ENCODE measurements around the gene GALNT1. TPM values are rescaled to one million over a fixed set of nuclear protein-coding genes. Genes with fewer than 3 reads are reported as not detected.

The GALNT1 gene
- total RNA-seq, 2 donors from 2014 or later: 27.0 to 37.2 TPM

DNA sequence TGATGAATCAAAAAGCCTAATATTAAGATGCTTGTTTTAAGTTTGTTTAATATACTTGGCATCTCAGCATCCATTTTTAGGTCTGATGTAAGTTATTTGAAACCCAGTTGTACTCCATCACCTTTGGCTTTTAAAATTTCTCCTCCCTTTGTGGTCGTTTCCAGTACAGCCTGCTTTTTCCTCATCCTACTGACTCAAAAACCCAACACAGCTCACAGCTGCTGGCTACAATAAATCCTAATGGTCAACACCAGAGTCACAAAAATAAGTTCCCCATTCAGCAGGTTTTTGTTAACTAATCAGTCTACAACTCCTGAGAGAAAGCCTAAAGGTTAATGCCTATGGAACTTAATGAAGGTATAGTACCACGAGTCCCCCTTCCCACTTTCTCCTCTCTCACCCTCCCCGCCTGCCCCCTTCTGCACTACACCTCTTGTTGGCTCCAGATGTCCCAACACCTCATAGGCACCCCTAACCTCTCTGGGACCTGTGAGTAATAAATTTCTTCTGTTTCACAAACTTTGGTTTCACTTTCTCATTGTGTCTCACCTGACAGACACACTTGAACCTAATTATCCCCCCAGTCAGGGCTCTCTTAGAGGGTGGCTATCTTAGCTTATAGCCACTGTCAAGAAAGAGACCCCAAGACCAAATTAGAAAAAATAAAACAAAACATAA is 148.6 kb downstream of the GALNT1 start:
- 43 to 57% methylated on average over 3 of the region's 3 CpGs for WGBS, 2 donors
- Histone ChIP-seq H3K27ac (no peak overlapping the region), H3K36me3 (replicated peaks in 1 of 2; ENCODE audit: insufficient read depth in 1 of 2, low read depth in 2 of 2) (no peaks in the 10 kb centered on the region), H3K4me3 (no peak overlapping the region), H3K27me3 (no peaks in the 10 kb centered on the region), H3K4me1 (no peaks in the 10 kb centered on the region), H3K9me3 (no peaks in the 10 kb centered on the region)
- no peak for DNase-seq
- ATAC-seq: no peak
- no peak for TF ChIP-seq POLR2A (IDR thresholded peaks at IDR 0.05)
- TF ChIP-seq, protein P1, sequence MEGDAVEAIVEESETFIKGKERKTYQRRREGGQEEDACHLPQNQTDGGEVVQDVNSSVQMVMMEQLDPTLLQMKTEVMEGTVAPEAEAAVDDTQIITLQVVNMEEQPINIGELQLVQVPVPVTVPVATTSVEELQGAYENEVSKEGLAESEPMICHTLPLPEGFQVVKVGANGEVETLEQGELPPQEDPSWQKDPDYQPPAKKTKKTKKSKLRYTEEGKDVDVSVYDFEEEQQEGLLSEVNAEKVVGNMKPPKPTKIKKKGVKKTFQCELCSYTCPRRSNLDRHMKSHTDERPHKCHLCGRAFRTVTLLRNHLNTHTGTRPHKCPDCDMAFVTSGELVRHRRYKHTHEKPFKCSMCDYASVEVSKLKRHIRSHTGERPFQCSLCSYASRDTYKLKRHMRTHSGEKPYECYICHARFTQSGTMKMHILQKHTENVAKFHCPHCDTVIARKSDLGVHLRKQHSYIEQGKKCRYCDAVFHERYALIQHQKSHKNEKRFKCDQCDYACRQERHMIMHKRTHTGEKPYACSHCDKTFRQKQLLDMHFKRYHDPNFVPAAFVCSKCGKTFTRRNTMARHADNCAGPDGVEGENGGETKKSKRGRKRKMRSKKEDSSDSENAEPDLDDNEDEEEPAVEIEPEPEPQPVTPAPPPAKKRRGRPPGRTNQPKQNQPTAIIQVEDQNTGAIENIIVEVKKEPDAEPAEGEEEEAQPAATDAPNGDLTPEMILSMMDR (IDR thresholded peaks at IDR 0.05): no peak
- intact Hi-C loops (cut with DNase I): no loop called here

DNA sequence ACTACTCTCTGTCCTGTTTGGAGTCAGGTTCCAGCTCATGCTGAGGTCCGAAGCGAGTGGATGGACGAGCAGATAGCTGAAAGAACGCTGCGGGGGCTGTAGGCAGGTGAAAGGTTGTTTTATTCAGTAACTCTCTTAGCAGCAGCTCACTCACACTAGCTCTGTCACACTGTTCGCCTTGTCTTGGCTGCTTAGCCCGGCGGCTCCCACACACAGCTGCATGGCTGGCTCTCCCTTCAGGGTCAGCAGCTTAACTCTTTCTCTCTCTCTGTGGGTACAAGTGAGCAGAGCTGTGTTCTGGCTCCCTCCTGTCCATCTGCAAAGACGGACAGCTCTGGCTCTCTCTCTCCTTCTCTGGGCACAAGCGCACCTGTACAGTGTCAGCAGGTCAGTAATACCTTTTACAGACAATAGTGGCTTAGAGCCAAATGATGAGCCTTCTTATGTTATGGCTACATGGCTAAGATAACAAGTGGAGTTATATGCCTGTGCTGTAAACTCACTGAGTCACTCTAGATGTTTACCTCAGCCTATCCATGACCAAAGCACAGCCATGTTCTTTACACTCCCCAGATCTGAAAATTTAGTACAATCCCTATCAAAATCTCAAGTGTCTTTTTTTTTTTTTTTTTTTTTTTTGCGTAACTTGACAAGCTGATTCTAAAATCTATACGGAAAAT is 149.3 kb downstream of the GALNT1 start:
- Histone ChIP-seq H3K9me3 (no peaks in the 10 kb centered on the region), H3K4me1 (no peaks in the 10 kb centered on the region), H3K27ac (no peak overlapping the region), H3K36me3 (replicated peaks in 1 of 2; ENCODE audit: insufficient read depth in 1 of 2, low read depth in 2 of 2) (no peaks in the 10 kb centered on the region), H3K27me3 (no peaks in the 10 kb centered on the region), H3K4me3 (no peak overlapping the region)
- TF ChIP-seq, protein P1 (IDR thresholded peaks at IDR 0.05): no peak
- no peak for TF ChIP-seq POLR2A (IDR thresholded peaks at IDR 0.05)
- DNase-seq (no peak), ATAC-seq (no peak)
- intact Hi-C loops (cut with DNase I): no loop called here
- 47% methylated on average over 11 to 12 of the region's 12 CpGs for WGBS, 2 donors

DNA sequence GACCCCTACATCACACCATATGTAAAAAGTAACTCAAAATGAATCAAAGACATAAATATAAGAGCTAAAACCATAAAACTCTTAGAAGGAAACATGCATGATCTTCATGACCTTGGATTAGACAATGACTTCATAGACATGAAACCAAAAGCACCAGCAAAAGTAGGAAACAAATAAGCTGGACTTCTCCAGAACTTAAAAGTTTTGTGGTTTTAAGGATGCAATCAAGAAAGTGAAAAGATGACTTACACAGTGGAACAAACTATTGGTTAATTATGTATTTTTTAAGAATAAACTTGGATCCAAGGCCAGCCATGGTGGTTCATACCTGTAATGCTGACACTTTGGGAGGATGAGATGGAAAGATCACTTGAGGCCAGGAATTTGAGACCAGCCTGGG is 150.2 kb downstream of the GALNT1 start:
- Histone ChIP-seq H3K27me3 (no peaks in the 10 kb centered on the region), H3K4me1 (no peaks in the 10 kb centered on the region), H3K9me3 (no peaks in the 10 kb centered on the region), H3K36me3 (replicated peaks in 1 of 2; ENCODE audit: insufficient read depth in 1 of 2, low read depth in 2 of 2) (no peaks in the 10 kb centered on the region), H3K27ac (no peak overlapping the region), H3K4me3 (no peak overlapping the region)
- ATAC-seq (no peak), DNase-seq (no peak)
- TF ChIP-seq POLR2A (IDR thresholded peaks at IDR 0.05): no peak
- TF ChIP-seq, protein P1 (IDR thresholded peaks at IDR 0.05): no peak
- intact Hi-C loops (cut with DNase I): no loop called here

DNA sequence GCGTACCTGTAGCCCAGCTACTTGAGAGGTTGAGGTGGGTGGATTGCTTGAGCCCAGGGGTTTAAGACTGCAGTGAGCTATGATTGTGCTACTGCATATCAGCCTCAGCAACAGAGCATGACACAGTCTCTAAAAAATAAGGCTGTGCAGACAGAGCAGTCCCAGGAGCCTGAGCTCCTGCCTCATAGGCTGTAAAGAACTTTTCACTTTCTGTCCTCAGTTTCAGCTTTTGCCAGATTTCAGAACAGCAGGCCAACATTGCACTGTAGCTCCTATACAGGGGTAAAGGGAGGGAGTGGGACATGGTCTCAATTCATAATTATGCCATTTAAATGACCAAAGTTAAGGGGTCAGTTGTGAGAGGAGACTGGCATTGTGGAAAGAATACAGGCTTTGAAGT is 150.6 kb downstream of the GALNT1 start:
- no peaks in the 10 kb centered on the region for H3K4me1 ChIP-seq
- ATAC-seq (no peak), DNase-seq (no peak)
- no peak overlapping the region for H3K4me3 ChIP-seq
- H3K27ac ChIP-seq: no peak overlapping the region
- no peak for TF ChIP-seq POLR2A (IDR thresholded peaks at IDR 0.05)
- TF ChIP-seq, protein P1 (IDR thresholded peaks at IDR 0.05): no peak
- H3K9me3 ChIP-seq: no peaks in the 10 kb centered on the region
- H3K27me3 ChIP-seq: no peaks in the 10 kb centered on the region
- 25 to 100% methylated on average over 1 of the region's 1 CpG for WGBS, 2 donors
- intact Hi-C loops (cut with DNase I): no loop called here
- no peaks in the 10 kb centered on the region for H3K36me3 ChIP-seq (replicated peaks in 1 of 2; ENCODE audit: insufficient read depth in 1 of 2, low read depth in 2 of 2)

DNA sequence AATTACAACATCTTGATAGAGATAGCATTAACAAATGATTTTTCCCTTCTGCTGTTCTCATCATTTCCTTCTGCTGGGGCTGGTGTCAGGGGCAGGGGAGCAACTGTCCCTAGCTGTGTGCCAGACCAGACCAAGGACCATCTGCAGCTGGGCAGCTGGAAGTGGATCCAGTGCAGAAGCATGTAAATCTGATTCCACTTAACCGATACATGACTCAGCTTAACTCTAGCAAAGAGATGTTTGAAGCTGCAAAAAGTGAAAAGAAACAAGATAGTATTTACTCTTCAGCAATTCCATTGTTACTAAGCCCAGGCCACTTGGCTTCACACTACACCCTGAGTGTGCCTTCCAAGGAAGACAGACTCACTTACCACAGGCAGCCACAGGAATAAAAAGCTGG is 151.1 kb downstream of the GALNT1 start:
- DNase-seq: no peak
- H3K27me3 ChIP-seq: no peaks in the 10 kb centered on the region
- TF ChIP-seq, protein P1 (IDR thresholded peaks at IDR 0.05): no peak
- no peak for TF ChIP-seq POLR2A (IDR thresholded peaks at IDR 0.05)
- intact Hi-C loops (cut with DNase I): no loop called here
- H3K4me3 ChIP-seq: no peak overlapping the region
- no peaks in the 10 kb centered on the region for H3K36me3 ChIP-seq (replicated peaks in 1 of 2; ENCODE audit: insufficient read depth in 1 of 2, low read depth in 2 of 2)
- ATAC-seq: no peak
- 71 to 93% methylated on average over 1 of the region's 1 CpG for WGBS, 2 donors
- no peaks in the 10 kb centered on the region for H3K4me1 ChIP-seq
- H3K27ac ChIP-seq: no peak overlapping the region
- H3K9me3 ChIP-seq: no peaks in the 10 kb centered on the region
